Measurements from ENCODE around the gene ADRA2B.

The ADRA2B gene

GRCh38 chr2:96136129-96136720, 19.9 kb upstream of the ADRA2B start:
- no peak for DNase-seq

GRCh38 chr2:96135621-96136020, 19.2 kb upstream of the ADRA2B start:
- no peak for DNase-seq

- DNase-seq: no peak
These were observed 18.8 kb upstream of the ADRA2B start for GRCh38 chr2:96135171-96135570.

- no peak for DNase-seq
These were observed 18.1 kb upstream of the ADRA2B start for GRCh38 chr2:96134421-96134820.

- DNase-seq: no peak
These were observed 15.7 kb upstream of the ADRA2B start for GRCh38 chr2:96131813-96132745.

- DNase-seq: no peak
These were observed 14.9 kb upstream of the ADRA2B start for GRCh38 chr2:96131152-96131812.

- DNase-seq: no peak
These were observed 14.1 kb upstream of the ADRA2B start for GRCh38 chr2:96130483-96130882.

- no peak for DNase-seq
These were observed 13.3 kb upstream of the ADRA2B start for GRCh38 chr2:96129528-96130120.

GRCh38 chr2:96128456-96128855, 12.1 kb upstream of the ADRA2B start:
- DNase-seq: no peak

- no peak for DNase-seq
These were observed 8.3 kb upstream of the ADRA2B start for GRCh38 chr2:96124406-96125265.

- DNase-seq: no peak
These were observed 7.6 kb upstream of the ADRA2B start for GRCh38 chr2:96123936-96124335.

GRCh38 chr2:96123290-96123689, 6.9 kb upstream of the ADRA2B start:
- DNase-seq: no peak

GRCh38 chr2:96122391-96122790, 6.0 kb upstream of the ADRA2B start:
- no peak for DNase-seq

GRCh38 chr2:96121414-96121813, 5.0 kb upstream of the ADRA2B start:
- no peak for DNase-seq

GRCh38 chr2:96120991-96121390, 4.6 kb upstream of the ADRA2B start:
- DNase-seq: no peak

- no peak for DNase-seq
These were observed 3.8 kb upstream of the ADRA2B start for GRCh38 chr2:96120091-96120720.

- no peak for DNase-seq
These were observed 3.0 kb upstream of the ADRA2B start for GRCh38 chr2:96119389-96119751.

GRCh38 chr2:96118698-96119388, 2.5 kb upstream of the ADRA2B start:
- no peak for DNase-seq

GRCh38 chr2:96117701-96118588, 1.6 kb upstream of the ADRA2B start:
- no peak for DNase-seq

- DNase-seq: no peak
These were observed 635 bp upstream of the ADRA2B start for GRCh38 chr2:96116879-96117533.
